ENCODE measurements around the gene SECTM1.

The SECTM1 gene

GRCh38 chr17:82277851-82278250 is 55.7 kb downstream of the SECTM1 start:
- FAIRE-seq, result no peak

- no peak for FAIRE-seq
Observed at GRCh38 chr17:82276938-82277337, 56.6 kb downstream of the SECTM1 start.

GRCh38 chr17:82275326-82275725 is 58.2 kb downstream of the SECTM1 start:
- no peak for FAIRE-seq

GRCh38 chr17:82274134-82275020 is 59.2 kb downstream of the SECTM1 start:
- FAIRE-seq, result no peak

- no peak for FAIRE-seq
Observed at GRCh38 chr17:82273327-82274133, 60.0 kb downstream of the SECTM1 start, which contains the start of gene CSNK1D. CSNK1D (minus strand) TSS chr17:82273700; CDS start chr17:82273381, 319 bp downstream.

- no peak for FAIRE-seq
Observed at GRCh38 chr17:82272495-82273326, 60.9 kb downstream of the SECTM1 start.

- no peak for FAIRE-seq
Observed at GRCh38 chr17:82271401-82271800, 62.2 kb downstream of the SECTM1 start.
